GM18870 (cell line): Measurements from ENCODE around the gene SRRT.
"Not testable (repeated sequence)": the region's sequence is repeated elsewhere in the genome, so short reads cannot be mapped to it uniquely, and the experiment has no call there.

Source experiments
- ATAC-seq: cut with Tn5 transposase; IDR thresholded peaks from one replicate; pipeline ENCODE4 v1.9.1; 2021; ENCODE audit warnings: moderate library complexity; ENCODE audit not compliant: unreplicated experiment

Gene SRRT

DNA sequence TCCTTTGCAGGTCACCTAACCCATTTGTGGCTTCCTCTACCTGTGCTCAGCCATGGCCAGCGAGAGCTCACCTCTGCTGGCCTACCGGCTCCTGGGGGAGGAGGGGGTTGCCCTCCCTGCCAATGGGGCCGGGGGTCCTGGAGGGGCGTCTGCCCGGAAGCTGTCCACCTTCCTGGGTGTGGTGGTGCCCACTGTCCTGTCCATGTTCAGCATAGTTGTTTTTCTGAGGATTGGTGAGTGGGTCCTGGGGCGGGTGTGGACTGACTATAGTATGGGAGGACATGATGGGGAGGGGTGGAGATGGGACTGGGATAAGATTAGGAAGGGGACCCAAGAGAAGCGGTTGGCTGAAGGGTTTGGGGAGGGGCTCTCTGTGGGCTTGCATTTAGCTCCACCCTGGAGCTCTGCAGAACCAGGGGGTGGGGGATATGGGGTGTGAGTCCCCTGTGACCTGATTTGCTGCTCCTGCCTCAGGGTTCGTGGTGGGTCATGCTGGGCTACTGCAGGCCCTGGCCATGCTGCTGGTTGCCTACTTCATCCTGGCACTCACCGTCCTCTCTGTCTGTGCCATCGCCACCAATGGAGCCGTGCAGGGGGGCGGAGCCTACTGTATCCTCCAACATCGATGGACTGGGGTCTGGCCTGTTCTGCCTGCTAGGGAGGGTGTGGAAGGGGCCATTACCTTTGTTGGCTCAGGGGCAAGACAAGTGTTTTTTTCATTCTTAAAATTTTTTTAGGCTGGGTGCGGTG is 20.6 kb upstream of the SRRT start:
- ATAC-seq: no peak

DNA sequence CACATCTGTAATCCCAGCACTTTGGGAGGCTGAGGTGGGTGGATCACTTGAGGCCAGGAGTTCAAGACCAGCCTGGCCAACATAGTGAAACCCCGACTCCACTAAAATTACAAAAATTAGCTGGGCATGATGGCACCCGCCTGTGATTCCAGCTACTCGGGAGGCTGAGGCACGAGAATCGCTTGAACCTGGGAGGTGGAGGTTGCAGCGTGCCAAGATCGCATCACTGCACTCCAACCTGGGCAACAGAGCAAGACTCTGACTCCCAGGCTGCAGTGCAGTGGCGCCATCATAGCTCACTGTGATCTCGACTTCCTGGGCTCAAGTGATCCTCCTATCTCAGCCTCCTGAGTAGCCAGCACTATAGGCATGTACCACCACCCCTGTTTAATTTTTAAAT is 20.0 kb upstream of the SRRT start:
- ATAC-seq: not testable (repeated sequence)

DNA sequence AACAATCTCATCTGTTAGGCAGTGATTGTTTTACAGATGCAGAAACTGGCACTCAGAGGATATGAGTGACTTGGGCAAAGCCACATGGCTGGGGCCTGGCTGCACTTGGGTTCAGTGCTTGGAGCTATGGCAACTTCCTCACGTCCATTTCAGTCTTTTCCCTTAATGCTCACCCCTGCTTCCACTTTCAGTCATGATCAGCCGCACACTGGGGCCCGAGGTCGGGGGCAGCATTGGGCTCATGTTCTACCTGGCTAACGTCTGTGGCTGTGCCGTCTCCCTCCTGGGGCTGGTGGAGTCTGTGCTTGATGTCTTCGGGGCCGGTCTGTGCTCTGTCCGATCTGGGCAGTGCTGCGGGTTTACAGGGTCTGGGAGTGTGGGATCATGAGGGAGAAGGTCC is 19.4 kb upstream of the SRRT start:
- ATAC-seq: no peak

DNA sequence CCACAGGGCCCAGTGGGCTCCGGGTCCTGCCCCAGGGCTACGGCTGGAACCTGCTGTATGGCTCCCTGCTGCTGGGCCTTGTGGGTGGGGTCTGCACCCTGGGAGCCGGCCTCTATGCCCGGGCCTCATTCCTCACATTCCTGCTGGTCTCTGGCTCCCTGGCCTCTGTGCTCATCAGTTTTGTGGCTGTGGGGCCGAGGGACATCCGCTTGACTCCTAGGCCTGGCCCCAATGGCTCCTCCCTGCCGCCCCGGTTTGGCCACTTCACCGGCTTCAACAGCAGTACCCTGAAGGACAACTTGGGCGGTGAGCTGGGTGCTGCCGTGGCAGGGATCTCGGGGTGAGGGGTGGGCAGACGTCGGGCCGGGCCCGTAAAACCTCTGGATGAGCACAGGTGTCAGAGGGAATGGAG is 18.0 kb upstream of the SRRT start:
- no peak for ATAC-seq

DNA sequence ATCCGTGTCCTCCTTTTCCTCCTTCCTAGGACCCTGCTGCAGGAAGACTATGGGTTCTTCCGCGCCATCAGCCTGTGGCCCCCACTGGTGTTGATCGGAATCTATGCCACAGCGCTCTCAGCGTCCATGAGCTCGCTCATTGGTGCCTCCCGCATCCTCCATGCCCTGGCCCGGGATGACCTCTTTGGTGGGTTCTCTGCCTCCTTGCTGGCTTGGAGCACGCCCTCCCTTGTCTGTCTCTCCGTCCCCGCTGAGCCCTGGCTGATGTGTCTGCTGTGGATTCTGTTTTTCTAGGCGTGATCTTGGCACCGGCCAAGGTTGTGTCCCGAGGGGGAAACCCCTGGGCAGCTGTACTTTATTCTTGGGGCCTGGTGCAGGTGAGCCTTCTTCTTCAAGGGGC is 15.0 kb upstream of the SRRT start:
- no peak for ATAC-seq

DNA sequence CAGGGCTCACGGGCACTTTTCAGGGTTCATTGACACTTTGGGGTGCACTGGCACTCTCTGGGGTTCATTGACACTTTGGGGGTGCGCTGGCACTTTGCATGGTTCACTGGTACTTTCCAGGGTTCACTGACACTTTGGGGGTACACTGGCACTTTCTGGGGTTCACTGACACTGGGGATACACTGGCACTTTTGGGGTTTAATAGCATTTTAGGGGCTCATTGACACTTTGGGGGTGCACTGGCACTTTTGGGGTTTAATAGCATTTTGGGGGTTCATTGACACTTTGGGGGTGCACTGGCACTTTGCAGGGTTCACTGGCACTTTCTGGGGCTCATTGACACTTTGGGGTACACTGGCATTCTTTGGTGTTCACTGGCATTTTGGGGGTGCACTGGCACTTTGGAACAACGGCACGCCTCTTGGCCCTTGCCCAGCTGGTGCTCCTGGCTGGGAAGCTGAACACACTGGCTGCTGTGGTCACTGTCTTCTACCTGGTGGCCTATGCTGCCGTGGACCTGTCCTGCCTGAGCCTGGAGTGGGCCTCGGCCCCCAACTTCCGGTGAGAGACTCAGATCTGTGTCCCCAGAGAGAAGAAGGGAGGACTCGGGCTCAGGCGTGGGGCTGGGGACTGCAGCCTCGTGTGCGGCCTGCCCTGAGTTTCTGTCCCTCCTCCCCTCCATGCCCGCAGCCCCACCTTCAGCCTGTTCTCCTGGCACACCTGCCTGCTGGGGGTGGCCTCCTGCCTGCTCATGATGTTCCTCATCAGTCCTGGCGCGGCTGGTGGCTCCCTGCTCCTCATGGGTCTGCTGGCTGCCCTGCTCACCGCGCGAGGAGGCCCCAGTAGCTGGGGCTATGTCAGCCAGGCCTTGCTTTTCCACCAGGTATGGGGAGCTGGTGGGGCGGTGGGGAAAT is 13.9 kb upstream of the SRRT start:
- ATAC-seq: no peak

DNA sequence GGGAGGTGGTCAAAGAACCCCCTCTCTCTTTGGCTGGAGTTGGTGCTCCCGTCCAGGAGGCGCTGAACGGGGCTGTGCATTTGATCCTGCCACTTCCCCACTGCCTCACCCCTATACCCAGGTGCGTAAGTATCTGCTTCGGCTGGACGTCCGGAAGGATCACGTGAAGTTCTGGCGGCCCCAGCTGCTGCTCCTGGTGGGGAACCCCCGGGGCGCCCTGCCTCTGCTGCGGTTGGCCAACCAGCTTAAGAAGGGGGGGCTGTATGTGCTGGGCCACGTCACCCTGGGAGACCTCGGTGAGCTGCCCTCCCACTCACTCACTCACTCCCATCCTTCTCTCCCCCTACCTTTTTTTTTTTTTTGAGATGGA is 13.3 kb upstream of the SRRT start:
- no peak for ATAC-seq

DNA sequence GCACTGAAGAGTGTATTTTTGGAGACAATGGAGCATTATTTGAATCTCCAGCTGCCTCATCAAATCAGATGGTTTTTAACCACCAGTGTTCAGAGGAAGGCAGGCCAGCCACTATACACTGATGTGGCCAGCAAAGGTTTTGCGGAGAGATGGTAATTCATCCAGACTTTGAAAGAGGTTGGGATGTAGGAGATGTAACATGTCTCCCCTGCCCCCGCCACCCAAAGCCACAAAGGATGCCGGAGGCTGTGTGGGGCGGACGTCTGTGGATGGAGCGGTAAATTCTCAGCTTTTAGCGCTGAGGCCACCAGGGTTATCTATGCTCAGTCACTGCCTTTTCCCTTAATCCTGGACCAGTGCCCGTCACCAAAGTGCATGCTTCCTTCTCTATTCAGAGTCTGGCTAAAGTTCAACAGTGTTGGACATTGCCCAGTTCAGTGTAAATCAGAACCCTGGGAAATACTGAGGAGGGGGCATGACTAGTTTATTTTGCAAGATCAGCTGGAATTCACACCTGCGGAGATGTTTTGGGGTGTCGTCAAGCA is 11.4 kb upstream of the SRRT start:
- no peak for ATAC-seq

DNA sequence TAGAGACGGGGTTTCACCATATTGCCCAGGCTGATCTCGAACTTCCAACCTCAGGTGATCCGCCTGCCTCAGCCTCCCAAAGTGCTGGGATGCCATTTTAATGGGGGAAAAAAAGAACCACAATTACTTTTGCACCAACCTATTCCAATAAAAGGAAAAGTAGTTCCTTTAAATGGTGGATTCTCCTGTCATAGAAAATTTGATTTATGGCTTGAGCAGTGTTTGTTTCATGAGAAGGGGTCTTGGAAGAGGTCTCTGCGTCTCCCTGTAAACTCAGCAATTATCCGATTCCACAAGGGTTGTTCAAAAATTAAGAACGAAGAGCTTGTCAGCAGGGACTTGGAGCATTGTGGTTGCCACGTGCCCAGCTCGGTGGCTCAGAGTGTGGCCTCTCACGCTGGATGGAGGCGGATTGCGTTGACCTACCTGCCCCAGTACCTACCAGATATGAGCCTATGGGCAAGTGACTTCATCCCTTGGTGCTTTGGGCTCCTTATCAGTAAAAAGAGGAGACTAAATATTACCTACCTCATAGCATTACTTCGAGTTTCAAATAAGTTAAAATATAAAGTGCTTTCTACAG is 10.5 kb upstream of the SRRT start:
- ATAC-seq: no peak

DNA sequence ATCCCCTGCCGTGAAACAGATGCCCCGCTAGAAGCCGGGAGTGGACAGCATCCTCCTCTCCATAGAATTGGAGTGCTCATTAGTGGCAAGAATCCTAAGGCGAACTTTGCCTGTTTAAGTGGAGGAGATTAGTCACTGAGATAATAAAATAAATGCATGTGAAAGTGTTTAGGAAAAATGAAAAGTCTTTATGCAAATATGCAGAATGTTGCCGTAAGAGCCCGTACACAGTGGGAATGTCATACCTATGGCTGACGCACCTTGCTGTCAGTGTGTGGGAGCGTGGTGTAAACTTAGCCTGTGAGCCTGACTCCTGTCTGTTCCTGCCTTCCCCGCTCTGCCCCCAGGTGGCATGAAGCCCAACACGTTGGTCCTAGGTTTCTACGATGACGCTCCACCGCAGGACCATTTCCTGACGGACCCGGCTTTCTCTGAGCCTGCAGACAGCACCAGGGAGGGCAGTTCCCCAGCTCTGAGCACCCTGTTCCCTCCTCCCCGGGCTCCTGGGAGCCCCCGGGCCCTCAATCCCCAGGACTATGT is 9.5 kb upstream of the SRRT start:
- ATAC-seq: no peak

DNA sequence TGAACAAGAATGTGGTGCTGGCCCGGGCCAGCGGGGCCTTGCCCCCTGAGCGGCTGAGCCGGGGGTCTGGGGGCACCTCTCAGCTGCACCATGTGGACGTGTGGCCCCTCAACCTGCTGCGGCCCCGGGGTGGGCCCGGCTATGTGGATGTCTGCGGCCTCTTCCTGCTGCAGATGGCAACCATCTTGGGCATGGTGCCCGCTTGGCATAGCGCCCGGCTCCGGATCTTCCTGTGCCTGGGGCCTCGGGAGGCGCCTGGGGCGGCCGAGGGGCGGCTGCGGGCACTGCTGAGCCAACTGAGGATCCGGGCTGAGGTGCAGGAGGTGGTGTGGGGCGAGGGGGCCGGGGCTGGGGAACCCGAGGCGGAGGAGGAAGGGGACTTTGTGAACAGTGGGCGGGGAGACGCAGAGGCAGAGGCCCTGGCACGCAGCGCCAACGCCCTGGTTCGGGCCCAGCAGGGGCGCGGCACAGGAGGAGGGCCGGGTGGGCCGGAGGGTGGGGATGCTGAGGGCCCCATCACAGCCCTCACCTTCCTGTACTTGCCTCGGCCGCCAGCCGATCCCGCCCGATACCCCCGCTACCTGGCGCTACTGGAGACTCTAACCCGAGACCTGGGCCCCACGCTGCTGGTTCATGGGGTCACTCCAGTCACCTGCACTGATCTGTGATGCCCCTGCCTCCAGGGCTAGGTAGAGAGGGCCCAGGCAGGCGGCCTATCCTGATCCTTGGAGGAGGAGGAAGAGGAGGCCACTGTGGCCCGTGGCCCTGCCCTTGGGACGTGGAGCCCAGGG is 8.8 kb upstream of the SRRT start:
- ATAC-seq: no peak

DNA sequence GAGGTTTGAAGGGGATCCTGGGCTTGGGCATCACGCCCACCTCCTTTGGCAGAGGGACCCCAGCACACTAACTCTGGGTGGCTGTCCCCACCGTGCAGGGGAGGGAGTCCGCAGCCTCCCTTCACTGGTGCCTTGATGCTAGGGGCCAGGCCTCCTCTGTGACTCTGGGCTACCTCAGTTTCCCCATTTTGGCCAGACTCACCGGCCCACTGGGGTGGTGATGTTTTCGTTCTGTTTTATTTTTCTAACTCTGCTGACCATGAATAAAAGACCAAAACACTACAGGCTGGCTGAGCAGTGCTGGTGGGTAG is 8.2 kb upstream of the SRRT start:
- ATAC-seq: no peak

DNA sequence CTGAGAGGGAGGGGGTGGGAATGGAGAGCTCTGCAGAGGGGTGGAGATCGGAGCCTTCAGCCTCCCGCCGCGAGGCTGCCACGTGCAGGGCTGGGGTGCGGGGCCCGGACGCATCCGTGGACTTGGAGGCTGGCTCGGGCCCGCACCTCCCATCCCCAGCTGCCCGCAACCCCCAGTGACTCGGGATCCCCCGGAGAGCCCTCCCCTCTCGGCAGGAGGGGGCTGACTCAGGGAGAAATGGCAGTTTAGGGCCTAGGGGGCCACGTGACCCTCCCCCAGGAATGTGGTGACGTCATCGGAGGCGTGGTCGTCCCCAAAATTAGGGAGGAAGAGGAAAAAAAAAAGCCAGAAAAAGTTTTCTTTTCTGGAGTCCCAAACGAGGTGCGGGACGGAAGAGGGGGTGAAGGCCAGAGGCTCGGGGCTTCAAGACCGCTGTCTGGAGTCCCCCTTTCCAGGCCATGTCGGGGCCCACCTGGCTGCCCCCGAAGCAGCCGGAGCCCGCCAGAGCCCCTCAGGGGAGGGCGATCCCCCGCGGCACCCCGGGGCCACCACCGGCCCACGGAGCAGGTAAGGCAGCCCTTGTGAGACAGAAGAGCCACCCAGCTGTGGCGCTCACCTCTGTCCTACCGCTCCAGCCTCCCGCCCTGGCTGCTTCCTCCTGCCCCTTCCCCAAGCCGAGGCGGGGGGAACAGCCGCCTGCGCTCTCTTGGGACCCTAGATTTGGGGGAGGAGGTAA is 7.7 kb upstream of the SRRT start, which contains the start of gene TRIP6:
Gene TRIP6, plus strand, starts transcription at position 348 of the 736 bp plus-strand sequence. Its CDS starts 111 bp downstream, at position 459.
- no peak for ATAC-seq

DNA sequence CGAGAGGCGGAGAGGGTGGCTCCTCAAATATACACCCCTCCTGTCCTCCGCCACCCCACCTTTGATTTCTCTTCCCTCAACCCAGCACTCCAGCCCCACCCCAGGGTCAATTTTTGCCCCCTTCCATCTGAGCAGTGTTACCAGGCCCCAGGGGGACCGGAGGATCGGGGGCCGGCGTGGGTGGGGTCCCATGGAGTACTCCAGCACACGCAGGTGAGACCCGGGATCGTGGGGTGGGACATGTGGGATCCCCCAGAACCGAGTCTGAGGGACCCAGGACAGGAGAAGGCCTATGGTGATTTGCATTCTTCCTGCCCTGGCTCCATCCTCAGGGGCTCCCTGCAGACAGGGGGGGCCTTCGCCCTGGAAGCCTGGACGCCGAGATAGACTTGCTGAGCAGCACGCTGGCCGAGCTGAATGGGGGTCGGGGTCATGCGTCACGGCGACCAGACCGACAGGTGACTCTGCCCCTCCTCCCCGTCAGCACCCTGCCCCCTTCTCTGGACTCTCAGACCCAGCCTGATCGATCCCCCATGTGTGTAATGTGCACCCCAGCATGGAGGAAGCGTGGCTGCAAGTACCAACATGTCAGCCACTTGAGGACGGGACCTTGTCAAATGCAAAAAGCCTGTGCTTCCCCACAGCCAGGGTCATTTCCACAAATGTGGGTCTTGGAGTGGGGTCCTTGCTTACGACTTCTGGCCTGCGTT is 7.0 kb upstream of the SRRT start:
- no peak for ATAC-seq

DNA sequence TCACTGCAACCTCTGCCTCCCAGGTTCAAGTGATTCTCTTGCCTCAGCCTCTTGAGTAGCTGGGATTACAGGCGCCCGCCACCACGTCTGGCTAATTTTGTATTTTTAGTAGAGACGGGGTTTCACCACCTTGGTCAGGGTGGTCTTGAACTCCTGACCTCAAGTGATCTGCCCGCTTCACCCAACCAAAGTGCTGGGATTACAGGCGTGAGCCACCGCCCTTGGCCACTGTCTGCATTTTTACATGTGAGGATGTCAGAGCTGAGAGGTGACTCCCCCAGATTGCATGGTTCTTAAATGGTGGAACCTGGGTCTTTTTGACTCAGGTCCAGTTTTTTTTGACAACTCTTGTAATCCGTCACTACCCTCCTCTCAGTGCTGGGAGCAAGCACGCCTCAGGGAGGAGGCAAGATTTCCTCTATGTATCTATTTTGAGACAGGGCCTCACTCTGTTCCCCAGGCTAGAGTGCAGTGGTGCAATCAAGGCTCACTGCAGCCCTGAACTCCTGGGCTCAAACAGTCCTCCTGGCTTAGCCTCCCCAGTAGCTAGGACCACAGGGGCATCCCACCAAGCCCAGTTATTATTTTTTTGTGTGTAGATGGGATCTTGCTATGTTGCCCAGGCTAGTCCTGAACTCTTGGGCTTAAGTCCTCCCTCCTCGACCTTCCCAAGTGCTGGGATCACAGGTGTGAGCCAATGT is 1.2 kb upstream of the SRRT start:
- ATAC-seq: no peak

DNA sequence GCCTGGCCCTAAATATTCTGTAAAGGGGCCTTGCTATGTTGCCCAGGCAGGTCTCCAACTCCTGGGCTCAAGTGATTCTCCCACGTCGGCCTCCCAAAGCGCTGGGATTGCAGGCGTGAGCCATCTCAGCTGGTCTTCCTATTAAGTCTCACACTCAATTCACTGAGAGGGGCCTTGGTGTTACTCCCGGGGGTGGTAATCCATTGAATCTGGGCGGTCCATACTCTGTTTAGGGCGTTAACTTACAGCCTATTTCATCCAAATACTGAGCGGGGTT is 665 bp upstream of the SRRT start:
- no peak for ATAC-seq

DNA sequence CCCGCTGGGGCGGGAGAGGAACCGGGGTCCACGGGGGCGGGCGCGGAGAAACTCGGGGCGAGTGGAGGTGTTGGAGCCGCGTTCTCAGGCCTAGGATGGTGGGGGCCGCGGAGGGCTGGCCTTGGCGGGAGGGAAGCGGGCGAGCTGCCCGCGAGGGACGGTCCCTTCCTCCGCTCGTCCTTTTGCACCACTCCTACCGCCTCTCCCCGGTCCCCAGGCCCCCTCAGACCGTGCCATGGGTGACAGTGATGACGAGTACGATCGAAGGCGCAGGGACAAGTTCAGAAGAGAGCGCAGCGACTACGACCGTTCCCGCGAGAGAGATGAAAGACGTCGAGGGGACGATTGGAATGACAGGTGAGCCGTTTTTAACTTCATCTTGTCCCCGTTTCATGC is 451 bp downstream of the SRRT start:
- no peak for ATAC-seq

DNA sequence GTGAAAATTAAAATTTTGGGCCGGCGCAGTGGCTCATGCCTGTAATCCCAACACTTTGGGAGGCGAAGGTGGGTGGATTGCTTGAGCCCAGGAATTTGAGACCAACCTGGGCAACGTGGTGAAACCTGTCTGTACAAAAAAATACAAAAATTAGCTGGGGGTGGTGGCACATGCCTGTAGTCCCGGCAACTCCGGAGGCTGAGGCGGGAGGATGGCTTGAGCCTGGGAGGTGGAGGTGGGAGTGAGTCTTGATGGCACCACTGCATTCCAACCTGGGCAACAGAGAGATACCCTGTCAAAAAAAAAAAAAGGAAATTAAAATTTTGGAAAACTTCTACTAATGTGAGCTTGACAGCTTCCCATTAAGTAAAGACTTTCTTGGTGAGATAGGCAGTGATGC is 3.1 kb downstream of the SRRT start:
- ATAC-seq: no peak

DNA sequence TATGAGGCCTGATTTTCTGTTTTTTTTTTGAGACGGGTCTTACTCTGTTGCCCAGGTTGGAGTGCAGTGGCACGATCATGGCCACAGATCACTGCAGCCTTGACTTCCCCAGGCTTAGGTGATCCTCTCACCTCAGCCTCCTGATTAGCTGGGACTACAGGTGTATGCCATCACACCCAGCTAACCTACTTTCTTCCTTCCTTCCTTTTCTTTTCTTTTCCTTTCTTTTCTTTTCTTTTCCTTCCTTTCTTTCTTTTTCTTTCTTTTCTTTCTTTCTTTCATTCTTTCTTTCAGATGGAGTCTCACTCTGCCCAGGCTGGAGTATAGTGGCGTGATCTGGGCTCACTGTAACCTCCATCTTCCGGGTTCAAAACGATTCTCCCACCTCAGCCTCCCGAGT is 3.8 kb downstream of the SRRT start:
- ATAC-seq: no peak
